ENCODE measurements around the gene NUDT1.

Gene NUDT1

DNA sequence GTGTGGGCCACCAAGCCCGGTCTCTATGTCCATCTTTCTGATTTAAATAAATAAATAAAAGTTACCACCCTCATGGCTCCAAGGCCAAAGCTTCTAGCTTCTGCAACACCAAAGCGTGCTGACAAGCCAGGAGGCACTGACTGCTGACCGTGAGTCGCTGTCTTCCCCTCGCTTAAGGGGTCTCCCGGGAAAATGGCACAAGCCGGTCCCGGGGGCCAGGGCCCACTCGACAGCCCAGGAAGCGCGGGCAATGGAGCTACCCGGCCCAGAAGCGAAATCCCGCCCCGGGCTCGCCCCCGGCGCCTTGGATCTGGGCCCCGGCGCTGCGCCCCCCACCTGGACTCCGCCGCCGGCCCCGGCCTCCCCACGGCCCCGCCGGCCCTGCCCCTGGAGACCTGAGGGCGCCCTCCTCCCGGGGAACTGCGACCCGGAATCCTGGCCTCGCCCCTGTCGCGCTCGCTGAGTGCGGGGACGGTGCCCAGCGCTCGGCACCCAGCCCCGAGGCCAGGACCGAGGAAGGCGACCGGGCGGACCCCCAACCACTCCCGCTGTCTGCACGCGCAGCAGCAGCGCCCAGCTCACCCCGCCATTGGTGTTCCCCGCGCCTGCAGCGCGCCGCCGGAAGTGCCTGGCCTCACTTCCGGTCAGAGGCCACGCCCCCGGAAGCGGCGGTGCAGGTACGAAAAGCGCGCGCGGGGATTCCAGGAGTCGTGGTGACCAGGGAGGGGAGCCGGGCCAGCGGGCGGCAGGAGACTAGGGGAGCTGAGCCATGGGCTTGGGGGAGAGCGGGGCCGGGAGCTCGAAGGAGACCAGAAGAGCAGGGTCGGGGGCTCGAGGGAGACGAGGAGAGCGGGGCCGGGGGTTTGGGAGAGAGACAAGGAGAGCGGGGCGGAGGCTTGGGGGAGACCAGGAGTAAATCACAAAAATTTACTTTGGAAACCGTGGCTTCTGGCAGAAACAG, at the start of gene NUDT1, which contains the start of gene MRM2:
NUDT1 (plus strand) TSS at position 647 of the 961 bp plus-strand sequence. CDS start 2,349 bp downstream, outside the sequence.
MRM2 (minus strand) TSS at position 626 of the 961 bp plus-strand sequence; CDS start at position 590, 36 bp downstream.
- intact Hi-C loops (cut with micrococcal nuclease) = no loop called here
- H3K36me3 Mint-ChIP-seq (ENCODE audit: low read depth) = peaks cover 56% of the 10 kb centered on the region
- H3K27me3 Mint-ChIP-seq = no peaks in the 10 kb centered on the region
- H3K4me3 Mint-ChIP-seq = peak within 1 kb of the TSS; percentile 91
- no peaks in the 10 kb centered on the region for H3K9me3 Mint-ChIP-seq
- H3K4me1 Mint-ChIP-seq (ENCODE audit: low read depth) = peaks cover 89% of the 10 kb centered on the region
- H3K27ac Mint-ChIP-seq = peak within 1 kb of the TSS; percentile 90

DNA sequence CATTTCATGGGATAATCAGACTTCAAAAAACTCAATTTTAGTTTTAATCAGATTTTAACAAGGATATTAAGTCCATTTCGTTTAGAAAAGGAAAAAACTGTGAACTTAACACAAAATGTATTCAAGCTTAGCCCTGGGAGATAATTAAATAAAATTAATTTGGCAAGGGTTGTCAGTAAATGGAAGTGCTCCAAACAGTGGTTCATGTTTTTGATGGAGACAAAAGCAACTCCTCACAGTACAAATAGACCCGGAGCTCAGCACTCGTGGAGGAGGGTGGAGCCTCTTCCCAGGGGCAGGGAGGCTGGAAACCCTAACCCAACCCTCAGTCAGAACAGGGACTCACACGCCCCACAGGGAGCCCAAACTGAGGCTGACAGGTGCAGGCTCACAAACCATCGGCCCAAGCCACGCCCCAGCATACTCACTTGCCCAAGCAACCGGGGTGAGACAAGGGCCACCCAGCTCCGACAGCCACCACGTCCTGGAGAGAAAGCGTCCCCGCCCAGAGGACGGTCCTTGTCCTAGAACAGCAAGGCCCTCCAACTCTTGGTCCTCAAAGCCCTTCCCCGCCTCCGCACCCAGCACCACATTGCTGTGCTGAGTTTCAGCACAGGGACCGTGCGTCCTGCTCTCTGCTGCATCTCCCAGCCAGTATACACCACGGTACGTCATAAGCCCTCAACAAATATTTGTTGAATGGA, 49.0 kb upstream of the NUDT1 start:
- no peak overlapping the region for H3K27ac Mint-ChIP-seq
- H3K36me3 Mint-ChIP-seq (ENCODE audit: low read depth) = peaks cover 94% of the 10 kb centered on the region
- H3K4me1 Mint-ChIP-seq (ENCODE audit: low read depth) = no peaks in the 10 kb centered on the region
- H3K9me3 Mint-ChIP-seq = peaks cover 20% of the 10 kb centered on the region
- H3K4me3 Mint-ChIP-seq = no peak overlapping the region
- H3K27me3 Mint-ChIP-seq = no peaks in the 10 kb centered on the region
- intact Hi-C loops (cut with micrococcal nuclease) = no loop called here

DNA sequence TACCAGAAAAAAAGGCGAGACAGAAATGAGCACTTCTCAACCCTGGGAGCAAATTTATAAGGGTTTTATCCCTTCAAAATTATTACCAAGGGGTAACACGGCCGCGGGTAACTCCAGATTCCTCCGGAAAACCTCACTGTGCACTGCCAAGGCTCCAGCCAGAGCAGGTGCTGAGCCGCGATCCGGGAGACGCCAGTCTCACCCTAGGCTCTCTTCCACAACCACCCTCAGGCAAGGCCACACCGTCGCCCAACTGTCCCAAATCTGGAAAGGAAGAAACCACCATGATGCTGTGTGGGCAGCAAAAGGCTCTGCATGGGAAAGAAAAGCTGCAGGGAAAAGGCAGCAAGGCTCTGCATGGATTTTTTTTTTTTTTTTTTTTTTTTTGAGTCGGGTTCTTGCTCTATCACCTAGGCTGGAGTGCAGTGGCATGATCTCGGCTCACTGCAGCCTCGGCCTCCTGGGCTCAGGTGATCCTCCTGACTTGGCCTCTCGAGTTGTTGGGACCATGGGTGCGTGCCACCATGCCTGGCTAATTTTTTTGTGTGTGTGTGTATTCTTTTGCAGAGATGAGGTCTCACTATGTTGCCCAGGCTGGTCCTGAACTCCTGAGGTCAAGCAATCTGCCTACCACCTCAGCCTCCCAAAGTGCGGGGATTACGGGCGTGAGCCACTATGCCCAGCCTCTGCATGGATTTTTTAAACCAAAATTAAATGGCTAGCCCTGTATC, 48.3 kb upstream of the NUDT1 start:
- peaks cover 94% of the 10 kb centered on the region for H3K36me3 Mint-ChIP-seq (ENCODE audit: low read depth)
- H3K4me1 Mint-ChIP-seq (ENCODE audit: low read depth) = no peaks in the 10 kb centered on the region
- no peaks in the 10 kb centered on the region for H3K27me3 Mint-ChIP-seq
- peaks cover 20% of the 10 kb centered on the region for H3K9me3 Mint-ChIP-seq
- no peak overlapping the region for H3K4me3 Mint-ChIP-seq
- intact Hi-C loops (cut with micrococcal nuclease) = no loop called here
- H3K27ac Mint-ChIP-seq = no peak overlapping the region

DNA sequence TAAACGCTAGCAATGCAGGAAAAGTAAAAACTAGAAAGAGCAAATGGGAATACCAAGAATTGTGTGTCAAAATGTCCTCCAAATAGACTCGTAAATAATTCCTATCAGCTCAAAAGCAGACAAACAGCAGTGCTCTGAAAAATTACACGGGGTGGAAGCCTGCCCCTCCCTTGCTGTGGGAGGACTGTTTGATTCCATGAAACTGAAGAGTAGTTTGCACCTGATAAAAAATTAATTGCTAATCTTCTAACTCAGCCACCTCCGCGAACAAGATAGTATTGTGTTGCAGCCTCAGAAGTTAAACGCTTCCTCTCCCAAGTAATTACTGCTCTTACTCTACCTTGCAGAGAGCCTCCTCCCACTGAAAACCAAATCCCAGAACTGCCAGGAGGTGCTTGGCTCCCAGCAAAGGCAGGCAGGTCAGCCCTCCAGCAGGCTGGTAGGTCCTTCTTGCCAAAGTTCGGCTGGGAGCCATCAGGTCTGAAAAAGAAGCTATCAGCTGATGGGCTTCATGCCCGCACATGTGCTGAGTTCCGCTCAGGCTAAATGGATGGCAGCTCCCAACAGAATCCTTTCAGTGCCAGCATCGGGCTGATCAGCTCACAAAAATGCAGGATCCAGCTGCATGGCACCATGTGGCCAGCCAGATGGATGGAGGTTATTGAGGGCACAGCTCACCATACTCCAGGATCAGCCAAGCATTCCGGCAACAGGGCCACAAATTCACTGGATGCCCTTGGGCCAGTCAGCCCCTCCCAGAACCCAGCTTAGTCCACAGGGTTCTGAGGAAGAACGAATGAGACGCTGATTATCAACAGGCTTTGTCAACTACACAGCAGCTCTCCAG, 46.4 kb upstream of the NUDT1 start:
- Mint-ChIP-seq H3K27me3 (no peaks in the 10 kb centered on the region), H3K27ac (no peak overlapping the region), H3K4me3 (no peak overlapping the region), H3K9me3 (peaks cover 13% of the 10 kb centered on the region), H3K36me3 (ENCODE audit: low read depth) (peaks cover 94% of the 10 kb centered on the region), H3K4me1 (ENCODE audit: low read depth) (no peaks in the 10 kb centered on the region)
- intact Hi-C loops (cut with micrococcal nuclease) = no loop called here

DNA sequence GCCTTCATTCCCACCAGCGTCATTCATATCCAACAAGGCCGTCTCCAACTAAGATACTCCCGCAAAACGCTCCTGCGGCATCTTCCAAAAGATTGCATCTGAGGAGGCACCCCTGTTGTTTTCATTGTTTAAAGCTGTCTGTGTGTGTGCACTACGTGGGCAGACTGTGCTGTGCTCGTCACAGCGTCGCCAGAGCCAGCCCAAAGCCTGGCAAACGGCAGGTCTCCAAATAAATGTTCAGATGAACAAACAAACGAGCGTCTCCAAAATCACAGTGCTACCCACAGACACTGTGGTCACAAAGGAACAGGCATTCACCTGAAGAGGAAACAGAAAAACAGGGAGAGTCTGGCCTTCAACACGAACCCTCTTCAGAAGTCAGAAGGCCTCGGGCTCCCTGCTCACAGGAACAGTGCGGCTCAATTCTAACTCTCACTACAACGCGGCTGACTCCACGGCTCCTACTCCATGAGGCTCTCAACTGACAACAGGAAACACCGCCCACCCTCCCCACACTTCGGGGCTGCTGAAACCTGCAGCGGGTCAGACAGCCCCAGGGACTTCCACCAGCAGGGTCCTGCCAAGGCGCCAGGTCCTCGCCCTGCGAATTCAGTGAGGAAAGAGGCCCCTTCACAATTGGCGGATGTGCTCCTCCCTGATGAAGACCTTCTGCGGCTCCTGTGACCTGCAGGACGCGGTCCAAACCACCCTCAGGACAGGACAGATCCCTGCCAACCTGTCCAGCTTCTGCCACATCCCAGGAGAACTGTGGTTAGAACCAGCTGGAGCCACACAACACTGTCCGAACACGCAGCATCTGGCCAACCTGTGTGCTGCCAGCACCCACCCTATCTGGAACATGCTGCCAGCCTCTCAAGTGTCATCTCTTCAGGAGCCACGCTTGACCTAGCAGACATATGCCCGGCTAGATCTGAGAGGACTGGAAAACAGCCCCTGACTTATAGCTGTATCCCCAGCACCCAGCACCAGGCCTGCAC, 45.3 kb upstream of the NUDT1 start:
- intact Hi-C loops (cut with micrococcal nuclease) = no loop called here
- Mint-ChIP-seq H3K9me3 (peaks cover 13% of the 10 kb centered on the region), H3K27ac (no peak overlapping the region), H3K4me3 (no peak overlapping the region), H3K4me1 (ENCODE audit: low read depth) (no peaks in the 10 kb centered on the region), H3K27me3 (no peaks in the 10 kb centered on the region), H3K36me3 (ENCODE audit: low read depth) (peaks cover 95% of the 10 kb centered on the region)

DNA sequence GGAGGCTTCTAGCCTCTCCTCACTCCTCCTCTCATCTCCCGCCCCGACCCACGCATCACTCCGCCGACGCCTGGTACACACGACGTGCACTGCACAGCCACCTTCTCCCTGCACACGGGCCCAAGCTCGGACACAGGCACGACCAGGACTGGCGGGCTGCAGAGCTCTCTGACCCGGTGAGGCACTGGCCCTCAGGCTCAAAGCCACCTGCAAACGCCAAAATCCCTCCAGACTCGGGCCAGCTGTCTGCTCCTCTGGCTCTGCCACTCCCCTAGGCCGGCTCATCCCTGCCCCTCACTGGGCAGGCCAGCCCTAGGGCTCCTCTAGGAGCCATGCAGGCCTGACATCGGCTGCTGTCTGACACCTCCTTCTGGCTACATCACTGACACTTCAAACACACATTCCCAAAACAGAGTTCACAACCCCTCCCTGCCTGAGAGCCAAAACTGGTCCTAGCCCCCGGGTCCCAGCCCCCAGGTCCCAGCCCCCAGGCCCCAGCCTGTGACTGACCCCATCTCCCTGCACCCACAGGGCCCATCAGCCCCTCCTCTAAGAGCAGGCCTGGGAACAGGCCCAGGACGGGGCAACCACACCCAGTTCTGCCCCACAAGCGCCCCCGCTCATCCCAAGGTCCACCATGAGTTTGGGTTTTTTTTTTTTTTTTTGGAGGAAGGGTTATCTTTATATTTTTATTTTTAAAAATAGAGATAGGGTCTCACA, 44.4 kb upstream of the NUDT1 start:
- intact Hi-C loops (cut with micrococcal nuclease) = no loop called here
- peaks cover 13% of the 10 kb centered on the region for H3K9me3 Mint-ChIP-seq
- H3K27ac Mint-ChIP-seq = no peak overlapping the region
- H3K4me3 Mint-ChIP-seq = no peak overlapping the region
- H3K36me3 Mint-ChIP-seq (ENCODE audit: low read depth) = peaks cover 95% of the 10 kb centered on the region
- H3K27me3 Mint-ChIP-seq = no peaks in the 10 kb centered on the region
- no peaks in the 10 kb centered on the region for H3K4me1 Mint-ChIP-seq (ENCODE audit: low read depth)

DNA sequence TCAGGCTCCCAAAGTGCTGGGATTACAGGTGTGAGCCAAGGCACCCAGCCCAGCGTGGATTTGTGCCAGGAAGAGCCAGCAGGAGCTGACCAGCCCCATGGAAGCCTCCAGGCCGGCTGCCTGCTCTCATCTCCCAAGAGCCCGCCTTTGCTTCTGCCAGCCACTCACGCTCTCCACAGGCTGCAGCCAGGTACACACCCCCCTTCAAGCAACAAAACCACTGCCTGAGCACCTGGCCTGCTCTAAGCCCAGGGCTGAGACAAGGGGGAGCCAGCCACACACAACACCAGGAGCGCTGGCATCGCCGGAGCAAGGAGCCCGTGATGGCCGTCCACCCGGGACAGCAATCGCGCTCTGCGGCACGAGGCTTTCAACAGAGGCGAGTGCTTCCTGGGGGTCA, 43.8 kb upstream of the NUDT1 start:
- no peaks in the 10 kb centered on the region for H3K27me3 Mint-ChIP-seq
- H3K4me3 Mint-ChIP-seq = no peak overlapping the region
- peaks cover 96% of the 10 kb centered on the region for H3K36me3 Mint-ChIP-seq (ENCODE audit: low read depth)
- H3K4me1 Mint-ChIP-seq (ENCODE audit: low read depth) = no peaks in the 10 kb centered on the region
- intact Hi-C loops (cut with micrococcal nuclease) = no loop called here
- peaks cover 13% of the 10 kb centered on the region for H3K9me3 Mint-ChIP-seq
- H3K27ac Mint-ChIP-seq = no peak overlapping the region

DNA sequence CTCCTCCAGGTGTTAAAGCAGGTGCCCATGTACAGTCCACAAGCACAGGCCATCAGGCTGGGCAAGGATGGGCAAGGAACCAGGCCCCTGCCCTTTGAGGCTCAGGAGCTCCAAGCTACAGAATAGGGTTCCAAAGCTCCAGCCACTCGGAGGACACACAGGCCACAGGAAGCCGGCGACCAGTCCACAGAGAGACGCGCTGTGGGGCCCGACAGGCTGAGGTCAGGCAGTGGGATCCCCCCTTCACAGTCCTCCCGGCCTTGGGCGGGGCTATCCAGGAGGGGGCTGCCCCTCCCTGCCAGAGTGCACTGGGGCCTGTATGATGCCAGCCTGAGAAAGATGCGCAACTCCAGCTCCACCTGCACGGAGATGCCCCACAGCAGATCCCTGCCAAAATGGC, 43.3 kb upstream of the NUDT1 start:
- no peak overlapping the region for H3K4me3 Mint-ChIP-seq
- H3K27ac Mint-ChIP-seq = no peak overlapping the region
- intact Hi-C loops (cut with micrococcal nuclease) = no loop called here
- peaks cover 95% of the 10 kb centered on the region for H3K36me3 Mint-ChIP-seq (ENCODE audit: low read depth)
- H3K9me3 Mint-ChIP-seq = peaks cover 13% of the 10 kb centered on the region
- no peaks in the 10 kb centered on the region for H3K27me3 Mint-ChIP-seq
- peaks cover 2% of the 10 kb centered on the region for H3K4me1 Mint-ChIP-seq (ENCODE audit: low read depth)

DNA sequence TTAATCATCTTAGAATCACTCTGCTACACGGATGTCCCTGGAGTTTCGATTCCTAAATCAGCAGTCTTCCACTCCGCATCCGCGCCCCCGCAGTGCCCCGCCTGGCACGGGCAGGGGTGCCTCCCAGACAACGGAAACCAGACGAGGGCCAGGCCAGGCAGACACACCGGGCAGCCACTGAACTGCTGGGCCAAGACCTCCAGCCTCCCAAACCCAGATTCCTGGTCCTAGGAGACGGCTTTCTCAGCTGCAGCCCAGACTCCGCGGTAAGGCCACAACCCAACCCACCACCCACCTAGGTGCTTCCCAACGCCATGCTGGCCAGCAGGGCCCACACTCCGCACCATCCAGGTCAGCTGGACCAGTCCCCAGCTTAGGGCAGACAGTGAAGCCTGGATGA, 42.5 kb upstream of the NUDT1 start:
- Mint-ChIP-seq H3K27me3 (no peaks in the 10 kb centered on the region), H3K4me1 (ENCODE audit: low read depth) (peaks cover 9% of the 10 kb centered on the region), H3K27ac (no peak overlapping the region), H3K4me3 (no peak overlapping the region), H3K9me3 (peaks cover 13% of the 10 kb centered on the region), H3K36me3 (ENCODE audit: low read depth) (peaks cover 95% of the 10 kb centered on the region)
- intact Hi-C loops (cut with micrococcal nuclease) = no loop called here

DNA sequence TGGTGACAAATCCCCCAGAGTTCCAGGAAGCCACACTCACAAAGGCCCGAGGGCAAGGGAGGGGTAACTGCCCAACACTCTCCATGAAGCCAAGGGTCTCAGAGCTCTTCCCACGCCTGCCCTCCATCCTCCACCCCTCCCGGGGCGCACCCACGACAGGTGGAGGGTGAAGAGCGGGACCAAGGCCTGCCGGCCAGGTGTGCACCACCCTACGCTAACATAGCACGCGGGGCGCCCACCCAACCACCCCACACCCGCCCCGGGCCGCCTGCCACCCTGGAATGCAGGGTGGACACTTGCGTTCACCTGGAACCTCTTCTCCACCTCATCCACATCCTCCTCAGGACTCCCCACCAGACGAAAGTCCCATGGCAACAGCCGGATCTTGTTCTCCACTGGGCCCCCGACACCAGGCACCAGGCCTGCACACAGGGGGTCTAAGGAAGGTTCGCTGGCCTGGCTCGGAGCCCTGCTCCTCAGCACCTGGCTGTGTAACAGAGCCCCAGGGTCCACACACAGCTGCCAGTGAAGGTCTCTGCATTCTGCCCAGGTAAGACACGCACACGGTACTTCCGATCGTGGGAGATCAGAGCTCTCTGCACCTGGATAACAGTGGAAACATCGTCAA, 42.0 kb upstream of the NUDT1 start:
- Mint-ChIP-seq H3K27me3 (no peaks in the 10 kb centered on the region), H3K36me3 (ENCODE audit: low read depth) (peaks cover 99% of the 10 kb centered on the region), H3K4me1 (ENCODE audit: low read depth) (peaks cover 10% of the 10 kb centered on the region), H3K4me3 (no peak overlapping the region), H3K9me3 (peaks cover 13% of the 10 kb centered on the region), H3K27ac (no peak overlapping the region)
- intact Hi-C loops (cut with micrococcal nuclease) = no loop called here

DNA sequence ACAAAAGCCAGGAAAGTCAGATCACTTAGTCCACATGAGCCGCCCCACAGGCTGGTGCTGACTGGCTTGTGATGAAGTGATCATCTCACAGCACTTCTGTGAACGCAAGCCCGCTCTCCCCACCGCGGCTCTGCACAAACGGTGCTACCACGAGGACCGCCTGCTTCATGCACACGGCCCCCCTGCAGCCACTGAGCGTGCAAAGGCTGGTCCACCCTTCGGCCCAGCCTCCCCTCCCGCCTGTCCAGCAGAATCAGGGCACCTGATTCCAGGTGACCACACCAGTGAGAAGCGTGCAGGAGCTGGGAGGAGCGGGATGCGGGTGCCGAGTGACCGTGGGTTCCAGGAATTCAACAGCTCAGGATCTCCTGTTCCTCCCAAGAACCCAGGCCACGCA, 41.4 kb upstream of the NUDT1 start:
- Mint-ChIP-seq H3K27ac (no peak overlapping the region), H3K27me3 (no peaks in the 10 kb centered on the region), H3K4me1 (ENCODE audit: low read depth) (peaks cover 10% of the 10 kb centered on the region), H3K4me3 (no peak overlapping the region), H3K9me3 (peaks cover 11% of the 10 kb centered on the region), H3K36me3 (ENCODE audit: low read depth) (peaks cover 99% of the 10 kb centered on the region)
- intact Hi-C loops (cut with micrococcal nuclease) = no loop called here
